Ishikawa (cell line): ENCODE measurements around the gene DGKZ.

Source experiments
- CEBPB ChIP-seq: IDR thresholded peaks from 2 replicates; pipeline ENCODE4 v1.6.1; 2012
- MAX ChIP-seq: IDR thresholded peaks from 2 replicates; pipeline ENCODE4 v1.6.1; 2012

DNA sequence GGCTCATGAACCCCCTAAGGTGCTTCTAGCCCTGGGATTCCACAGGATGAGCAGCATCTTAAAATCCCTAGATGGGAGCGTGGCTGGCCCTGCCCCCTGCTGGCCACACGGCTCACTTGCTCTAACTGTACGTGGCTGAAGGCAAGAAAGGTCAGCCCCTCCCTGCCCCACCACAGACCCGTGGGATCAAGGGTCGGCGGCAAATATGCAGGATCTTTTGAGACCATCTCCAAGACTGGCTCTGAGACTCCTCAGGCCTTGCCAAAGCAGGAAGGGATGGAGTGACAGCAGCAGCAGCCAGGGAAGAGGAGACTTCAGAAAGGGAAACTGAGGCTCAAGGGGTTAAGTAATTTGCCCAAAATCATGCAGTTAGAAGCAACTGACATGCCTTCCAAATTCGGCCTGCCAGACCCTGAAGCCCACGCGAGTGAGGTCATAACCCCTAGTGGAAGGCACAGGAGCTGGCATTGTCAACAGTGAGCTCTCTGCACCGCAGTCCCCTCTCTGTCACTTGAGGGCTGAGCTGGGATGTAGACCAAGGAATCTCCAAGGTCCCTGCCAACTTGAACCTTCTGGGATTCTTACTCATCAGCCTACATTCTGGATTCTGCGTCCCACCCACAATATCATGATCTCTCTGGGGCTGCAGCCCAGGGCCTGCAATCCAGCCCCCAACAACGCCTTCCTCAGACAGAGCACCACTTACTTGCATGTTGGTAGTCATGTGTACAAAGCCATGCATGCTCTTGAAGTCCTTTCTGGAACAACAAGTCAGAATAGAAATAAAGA, 38.4 kb upstream of the DGKZ start:
- TF ChIP-seq MAX (no peak), CEBPB (no peak)
